NCI-H1694 treated with DMSO at 0.1 percent for 48 hours (cell line): ENCODE results near the gene RUBCNL.
A peak's percentile ranks its signal among the peaks of the same experiment; 100 is the strongest.

Experiments
- DNase-seq: peaks from one replicate; lab custom pipeline; 2025; lab: John Stamatoyannopoulos, UW

Gene RUBCNL

GRCh38 chr13:46340631-46341111 is 46.4 kb downstream of the RUBCNL start:
- DNase-seq: no peak

DNA sequence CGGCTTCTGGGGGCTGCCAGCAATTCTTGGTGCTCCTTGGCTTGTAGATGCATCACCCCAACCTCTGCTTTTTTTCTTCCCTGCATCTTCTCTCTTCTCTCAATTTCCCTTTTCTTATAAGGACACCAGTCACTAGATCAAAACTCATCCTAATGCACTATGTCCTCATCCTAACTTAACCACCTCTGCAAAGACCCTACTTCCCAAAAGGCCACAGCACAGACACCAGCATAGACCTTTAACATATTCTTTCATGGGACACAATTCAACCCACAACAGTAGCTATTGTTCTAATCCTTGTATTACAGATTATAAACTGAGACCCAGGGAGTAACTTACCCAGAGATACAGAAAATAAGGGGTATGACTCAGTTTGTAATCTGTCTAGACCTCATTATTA is 47.0 kb downstream of the RUBCNL start:
- DNase-seq: no peak

- no peak for DNase-seq
Measured at GRCh38 chr13:46339035-46339666, 47.9 kb downstream of the RUBCNL start.

- no peak for DNase-seq
Measured at GRCh38 chr13:46337700-46338099, 49.4 kb downstream of the RUBCNL start.

DNA sequence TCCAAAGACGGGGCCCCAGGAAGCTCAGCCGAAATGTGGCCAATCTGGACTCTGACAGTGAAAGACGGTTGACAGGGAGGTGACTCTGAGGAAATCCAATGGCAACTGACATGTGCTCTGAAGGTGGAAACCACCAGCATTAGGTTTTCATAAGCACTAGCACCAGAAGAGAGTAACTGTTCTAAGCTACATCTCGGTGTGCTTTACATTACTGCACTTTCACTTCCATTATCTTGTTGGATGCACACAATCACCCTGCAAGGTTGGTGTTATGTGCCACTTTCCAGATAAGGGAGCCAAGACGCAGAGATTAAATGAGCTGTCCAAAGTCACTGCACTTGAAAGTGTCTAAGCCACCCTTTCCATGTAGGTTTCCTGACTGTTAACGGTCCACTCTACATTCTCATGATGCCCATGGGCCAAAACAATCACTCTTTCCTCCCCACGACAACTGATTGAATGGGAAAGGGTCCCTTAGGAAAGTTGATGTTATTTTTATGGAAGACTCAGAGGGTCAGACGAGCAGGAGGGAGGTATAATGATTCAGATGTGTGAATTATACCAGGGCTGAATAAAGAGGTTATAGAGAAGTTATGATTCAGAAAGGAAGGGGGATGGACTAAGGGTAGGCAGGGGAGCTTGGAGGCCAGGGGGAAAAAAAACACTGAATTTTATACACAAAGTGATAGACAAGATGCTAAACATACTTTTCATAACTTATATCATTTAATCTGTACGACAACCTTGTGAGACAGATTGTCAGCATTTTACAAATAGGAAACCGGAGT is 52.8 kb downstream of the RUBCNL start:
- no peak for DNase-seq

GRCh38 chr13:46332772-46333171 is 54.3 kb downstream of the RUBCNL start:
- no peak for DNase-seq

DNA sequence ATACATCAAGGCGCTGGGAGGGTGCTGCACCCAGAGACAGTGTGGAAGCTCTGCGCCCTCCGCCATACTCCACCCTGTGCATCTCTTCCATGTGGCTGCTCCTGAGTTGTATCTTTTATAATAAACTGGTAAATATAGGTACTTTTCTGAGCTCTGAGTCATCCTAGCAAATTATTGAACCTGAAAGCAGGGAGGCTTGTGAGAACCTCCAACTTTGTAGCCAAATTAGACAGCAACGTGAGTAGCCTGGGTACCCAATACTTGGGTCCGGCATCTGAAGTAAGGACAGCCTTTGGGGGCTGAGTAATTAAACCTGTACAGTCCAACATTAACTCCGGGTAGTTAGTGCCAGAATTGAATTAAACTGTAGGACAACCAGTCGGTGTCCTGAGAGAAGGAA is 57.4 kb downstream of the RUBCNL start:
- no peak for DNase-seq

GRCh38 chr13:46327246-46327645 is 59.8 kb downstream of the RUBCNL start:
- no peak for DNase-seq

- DNase-seq: no peak
Measured at GRCh38 chr13:46324976-46325375, 62.1 kb downstream of the RUBCNL start.

DNA sequence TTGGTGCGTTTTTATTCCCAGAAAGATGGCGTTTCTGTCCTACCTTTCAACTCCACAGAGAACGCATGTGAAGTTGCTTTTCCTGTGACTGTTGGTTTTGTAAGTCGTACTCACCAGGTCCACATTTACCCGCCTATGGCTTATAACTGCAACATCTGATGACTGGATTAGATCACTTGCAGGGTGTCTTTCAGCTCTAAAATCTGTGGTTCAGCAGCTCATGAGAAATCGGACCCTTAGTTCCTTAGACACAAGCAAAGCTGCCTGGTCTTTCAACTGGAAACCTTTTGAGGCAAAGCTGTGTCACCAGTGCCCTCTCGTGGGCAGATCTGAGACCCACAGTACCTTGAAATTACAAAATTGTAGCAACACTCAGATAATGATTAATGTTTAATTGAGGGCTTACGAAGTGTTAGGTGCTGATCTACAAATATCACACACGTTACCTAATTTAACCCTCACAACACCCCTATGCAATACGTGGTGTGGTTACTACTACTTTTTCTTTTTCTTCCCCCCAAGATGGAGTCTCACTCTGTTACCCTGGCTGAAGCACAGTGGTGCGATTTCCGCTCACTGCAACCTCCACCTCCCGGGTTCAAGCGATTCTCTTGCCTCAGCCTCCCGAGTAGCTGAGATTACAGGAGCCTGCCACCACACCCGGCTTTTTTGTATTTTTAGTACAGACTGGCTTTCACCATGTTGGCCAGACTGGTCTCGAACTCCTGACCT is 65.4 kb downstream of the RUBCNL start:
- DNase-seq: peak; percentile 37

DNA sequence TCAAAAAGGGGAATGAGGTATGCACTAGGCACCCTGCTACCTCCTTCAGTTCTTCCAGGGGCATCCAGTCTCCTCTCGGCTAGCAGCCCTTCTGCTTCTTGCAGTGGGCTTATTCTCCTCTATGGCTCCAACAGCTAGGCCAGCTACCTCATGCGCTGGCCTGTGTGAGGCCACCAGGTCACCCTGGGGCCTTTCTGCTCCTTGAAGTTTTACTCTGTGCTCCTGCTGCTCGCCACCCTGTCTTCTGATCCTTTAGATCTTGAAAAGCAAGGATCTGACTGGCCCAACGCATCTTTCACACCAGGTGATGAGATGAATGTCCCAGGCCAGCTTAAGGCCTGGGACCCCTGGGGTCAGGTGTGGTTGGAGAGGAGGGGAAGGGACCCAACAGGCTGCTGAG is 66.2 kb downstream of the RUBCNL start:
- no peak for DNase-seq

DNA sequence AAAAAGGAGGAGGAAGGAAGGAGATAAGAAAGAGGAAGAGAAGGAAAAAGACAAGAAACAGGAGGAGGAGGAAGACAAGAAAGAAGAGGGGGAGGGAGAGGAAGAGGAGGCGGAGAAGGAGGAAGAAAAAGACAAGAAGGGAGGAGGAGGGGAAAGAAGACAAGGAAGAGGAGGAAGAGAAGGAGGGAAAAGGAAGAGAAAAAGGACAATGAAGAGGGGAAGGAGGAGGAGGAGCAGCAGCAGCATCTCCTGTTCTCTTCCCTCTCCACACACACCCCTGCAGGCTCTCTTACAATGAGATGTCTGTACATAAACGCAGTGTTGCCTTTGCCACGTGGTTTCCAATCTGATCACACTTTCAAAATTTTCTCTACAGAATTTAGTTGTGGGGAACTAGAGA is 66.6 kb downstream of the RUBCNL start:
- no peak for DNase-seq

- DNase-seq: no peak
Measured at GRCh38 chr13:46318986-46319385, 68.1 kb downstream of the RUBCNL start.

GRCh38 chr13:46317120-46317519 is 69.9 kb downstream of the RUBCNL start:
- DNase-seq: no peak

GRCh38 chr13:46315491-46316075 is 71.5 kb downstream of the RUBCNL start:
- no peak for DNase-seq

GRCh38 chr13:46315036-46315435 is 72.0 kb downstream of the RUBCNL start:
- DNase-seq: no peak

- no peak for DNase-seq
Measured at GRCh38 chr13:46314587-46314986, 72.5 kb downstream of the RUBCNL start.

GRCh38 chr13:46313432-46314257 is 73.4 kb downstream of the RUBCNL start:
- DNase-seq: no peak

- DNase-seq: no peak
Measured at GRCh38 chr13:46313024-46313423, 74.0 kb downstream of the RUBCNL start.

- no peak for DNase-seq
Measured at GRCh38 chr13:46311217-46311616, 75.8 kb downstream of the RUBCNL start.

- DNase-seq: no peak
Measured at GRCh38 chr13:46310066-46310465, 77.0 kb downstream of the RUBCNL start.

DNA sequence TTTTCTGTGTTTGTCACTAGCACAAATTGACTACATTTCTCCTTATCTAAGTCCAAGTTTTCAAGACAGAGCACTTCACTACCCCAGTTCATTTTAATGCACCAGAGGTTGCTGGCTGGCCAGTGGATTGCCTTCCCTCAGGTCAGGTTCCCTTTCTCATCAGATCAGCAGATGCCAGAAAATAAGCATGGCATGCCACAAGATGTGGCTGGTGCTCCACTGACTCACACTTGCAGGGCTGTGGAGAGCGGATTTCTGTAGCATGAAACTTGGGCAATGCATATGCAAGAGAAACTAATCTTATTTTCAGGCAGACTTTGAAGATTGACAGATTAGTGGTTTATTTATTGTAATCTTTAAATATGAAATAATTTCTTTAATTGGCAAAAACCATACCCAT is 79.5 kb downstream of the RUBCNL start:
- DNase-seq: no peak
